Heart left ventricle (tissue), 13 donors: ENCODE data around the gene MAPK10.

Experiments
- POLR2A ChIP-seq, 2 donors: fragments of 450-650 bp; IDR thresholded peaks; one replicate each; pipeline ENCODE4 v1.6.1; 2017; ENCODE audit warnings: antibody characterized with exemption in 2 of 2, mild to moderate bottlenecking in 2 of 2, moderate library complexity in 2 of 2
- TF ChIP-seq, protein P1 (sequence below), 12 donors: fragments of 200-600 bp; sonication (generic) in 4 of 12; IDR thresholded peaks; one replicate each; pipeline versions ENCODE4 v1.5.0 to v1.8.0; 2018 to 2022; ENCODE audit warnings: antibody characterized with exemption in 12 of 12, mild to moderate bottlenecking in 5 of 12
- donor health status: ischemic (EF 13 %, LVEDD 7.1; RV severe dilation, severe dysfunction).
- donor health status: DM: no; HTN: yes; CAD: no.
- donor health status: DM: no; HTN: no; CAD: no.
- donor health status: ischemic (EF 25% LVEDD 6.9; RV normal size, moderate dysfunction).
- donor health status: ischemic (EF 25% LVEDD 5.7; RV mildly dilated, moderate dysfunction).
- donor health status: ischemic (EF 35%, LVEDD 5.7; RV mildly dilated, moderate dysfunction).
- donor health status: nonischemic (EF 11% LVEDD 7.7; RV severe dilation, severe dysfunction).
- donor health status: DM: yes; HTN: yes; CAD: no.
- donor health status: PGD.
- donor health status: ischemic (EF 29% LVEDD 5.4; RV normal size, mild dysfunction).
- donor health status: nonischemic (EF 23%, LVEDD 6.1; RV moderate dilation, normal function).

DNA sequence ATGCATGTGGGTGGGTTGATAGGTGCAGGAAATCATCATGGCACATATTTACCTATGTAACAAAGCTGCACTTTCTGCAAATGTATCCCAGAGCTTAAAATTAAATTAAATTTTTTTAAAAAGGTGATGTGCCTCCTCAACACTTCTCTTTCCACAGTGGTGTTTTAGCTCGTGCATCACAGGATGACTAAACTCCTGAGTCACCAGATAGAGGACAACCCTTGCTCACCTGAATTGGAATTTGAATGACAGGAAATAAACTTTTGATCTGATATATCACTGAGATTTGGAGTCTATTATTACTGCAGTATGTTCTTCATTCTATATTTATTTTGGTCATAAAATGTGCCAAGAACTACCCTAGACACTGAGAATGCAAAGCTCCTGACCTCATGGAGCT, 185.3 kb downstream of the MAPK10 start:
- TF ChIP-seq POLR2A (IDR thresholded peaks at IDR 0.05), result no peak
- TF ChIP-seq, protein P1, sequence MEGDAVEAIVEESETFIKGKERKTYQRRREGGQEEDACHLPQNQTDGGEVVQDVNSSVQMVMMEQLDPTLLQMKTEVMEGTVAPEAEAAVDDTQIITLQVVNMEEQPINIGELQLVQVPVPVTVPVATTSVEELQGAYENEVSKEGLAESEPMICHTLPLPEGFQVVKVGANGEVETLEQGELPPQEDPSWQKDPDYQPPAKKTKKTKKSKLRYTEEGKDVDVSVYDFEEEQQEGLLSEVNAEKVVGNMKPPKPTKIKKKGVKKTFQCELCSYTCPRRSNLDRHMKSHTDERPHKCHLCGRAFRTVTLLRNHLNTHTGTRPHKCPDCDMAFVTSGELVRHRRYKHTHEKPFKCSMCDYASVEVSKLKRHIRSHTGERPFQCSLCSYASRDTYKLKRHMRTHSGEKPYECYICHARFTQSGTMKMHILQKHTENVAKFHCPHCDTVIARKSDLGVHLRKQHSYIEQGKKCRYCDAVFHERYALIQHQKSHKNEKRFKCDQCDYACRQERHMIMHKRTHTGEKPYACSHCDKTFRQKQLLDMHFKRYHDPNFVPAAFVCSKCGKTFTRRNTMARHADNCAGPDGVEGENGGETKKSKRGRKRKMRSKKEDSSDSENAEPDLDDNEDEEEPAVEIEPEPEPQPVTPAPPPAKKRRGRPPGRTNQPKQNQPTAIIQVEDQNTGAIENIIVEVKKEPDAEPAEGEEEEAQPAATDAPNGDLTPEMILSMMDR (IDR thresholded peaks at IDR 0.05), result no peak
